ENCODE measurements around the gene DENND1B.

DENND1B gene

DNA sequence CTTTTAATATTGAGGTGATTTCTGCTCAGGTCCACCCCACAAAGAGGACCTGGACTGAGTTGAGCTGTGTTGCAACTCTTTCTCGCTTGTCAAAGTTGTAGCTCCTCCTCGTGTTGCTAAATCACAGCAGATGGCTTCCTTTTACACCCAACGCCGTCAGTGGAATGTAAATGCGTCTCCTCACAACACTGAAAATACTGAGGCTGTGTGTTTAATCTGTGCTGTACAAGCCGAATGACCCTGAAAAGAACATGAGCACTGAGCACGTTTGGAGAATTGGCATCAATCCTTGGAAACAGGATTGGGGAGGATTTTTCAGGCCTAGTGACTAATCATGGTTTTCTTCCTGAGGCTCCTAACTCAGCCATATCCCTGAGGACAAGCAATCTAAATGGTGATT, 311.2 kb downstream of the DENND1B start:
- DNase-seq = no peak

DNA sequence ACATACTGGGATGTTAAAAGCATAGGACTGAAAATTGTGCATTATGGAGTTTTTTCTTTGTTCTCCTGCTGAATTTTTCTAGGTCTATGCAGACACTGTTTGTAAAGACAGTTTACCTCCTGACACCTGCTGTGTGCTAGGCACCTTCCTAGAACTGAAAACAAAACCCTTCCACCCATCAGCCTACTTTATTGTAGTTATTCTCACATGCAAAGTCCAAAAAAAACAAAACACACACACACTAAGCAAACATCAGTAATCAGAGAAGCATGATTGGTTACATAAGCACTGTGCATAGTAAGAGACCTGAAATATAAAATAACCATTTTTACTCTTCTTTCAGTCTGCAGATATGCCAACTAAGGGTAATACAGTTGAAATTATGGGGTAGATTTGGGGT, 312.1 kb downstream of the DENND1B start:
- DNase-seq = no peak

DNA sequence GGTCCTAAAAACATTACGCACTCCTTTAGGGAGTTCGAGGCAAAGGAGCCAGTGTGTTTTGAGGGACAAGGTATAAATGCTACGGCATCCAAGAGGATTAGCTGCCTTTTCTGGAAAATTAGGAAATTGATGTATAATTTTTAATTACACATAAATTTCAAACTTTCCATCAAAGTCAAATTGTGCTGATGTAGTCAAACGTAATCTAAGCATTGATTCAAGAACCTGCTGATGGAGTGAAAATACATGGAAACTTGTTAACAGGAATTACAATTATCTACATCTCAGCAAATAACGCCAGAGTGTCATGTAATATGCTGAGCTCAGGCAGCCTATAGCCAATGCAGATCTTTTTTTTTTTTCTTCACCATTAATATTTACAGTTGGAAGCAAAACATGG, 312.7 kb downstream of the DENND1B start:
- DNase-seq = no peak
